Left ventricle myocardium superior (tissue), 1 donor: ENCODE results near the gene SLC2A8. TPM values are rescaled to one million over a fixed set of nuclear protein-coding genes. Genes with fewer than 3 reads are reported as not detected.

Source experiments
- ATAC-seq: fragments of 200-7000 bp; cut with Tn5 transposase; one replicate; pipeline ENCODE4 v1.9.1; 2020; ENCODE audit warnings: mild to moderate bottlenecking, moderate library complexity
- DNase-seq: peaks from one replicate; pipeline ENCODE4 v3.0.0-alpha.2; 2020
- intact Hi-C: fragments of 100-400 bp; cut with micrococcal nuclease; formaldehyde crosslinking; loops from one replicate; pipeline ENCODE4 v1.11.0; 2022
- total RNA-seq: library from RNA; stranded (reverse); fragmentation: NEBNext Ultra II Directional; extraction: Animal tissue kit (Norgen Biotek cat#: 25700); gene quantifications from one replicate; pipeline ENCODE4 v1.2.1, GENCODE V29; 2021
- donor health status: DM: no; HTN: yes; CAD: no; lungs with severe emphysema.

The SLC2A8 gene
- total RNA-seq, 1 donor from 2014 or later, result 18.6 TPM

DNA sequence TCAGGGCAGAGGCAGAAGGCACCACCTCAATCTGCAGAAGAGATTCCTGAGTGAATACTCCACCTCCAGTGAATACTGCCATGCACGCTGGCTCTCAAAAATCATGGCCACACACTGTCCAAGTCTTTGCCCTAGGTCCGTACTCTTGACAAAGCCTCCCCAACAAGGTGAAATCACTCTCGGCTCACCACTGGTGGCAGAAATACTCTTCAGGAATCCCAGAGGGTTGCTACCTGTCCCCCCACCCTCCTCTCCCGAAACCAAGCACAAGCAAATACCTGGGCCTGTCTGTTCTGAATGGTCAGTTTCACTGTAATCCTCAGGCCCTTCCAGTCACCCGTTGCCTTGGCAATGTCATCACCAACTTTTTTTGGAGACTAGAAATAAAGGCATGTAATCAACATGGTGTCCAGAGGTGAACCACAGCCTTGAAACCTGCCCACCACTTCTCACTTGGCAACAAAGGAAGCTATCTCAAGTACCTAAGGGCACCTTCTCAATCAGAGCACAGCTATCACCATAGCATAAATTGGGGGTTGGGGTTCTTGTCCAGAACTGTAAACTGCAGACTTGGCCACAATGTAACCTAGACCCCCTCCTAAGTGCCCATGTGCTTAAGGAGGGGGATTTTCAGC is 52.5 kb downstream of the SLC2A8 start:
- DNase-seq, result no peak
- ATAC-seq, result no peak
- intact Hi-C loops, result no loop called here

DNA sequence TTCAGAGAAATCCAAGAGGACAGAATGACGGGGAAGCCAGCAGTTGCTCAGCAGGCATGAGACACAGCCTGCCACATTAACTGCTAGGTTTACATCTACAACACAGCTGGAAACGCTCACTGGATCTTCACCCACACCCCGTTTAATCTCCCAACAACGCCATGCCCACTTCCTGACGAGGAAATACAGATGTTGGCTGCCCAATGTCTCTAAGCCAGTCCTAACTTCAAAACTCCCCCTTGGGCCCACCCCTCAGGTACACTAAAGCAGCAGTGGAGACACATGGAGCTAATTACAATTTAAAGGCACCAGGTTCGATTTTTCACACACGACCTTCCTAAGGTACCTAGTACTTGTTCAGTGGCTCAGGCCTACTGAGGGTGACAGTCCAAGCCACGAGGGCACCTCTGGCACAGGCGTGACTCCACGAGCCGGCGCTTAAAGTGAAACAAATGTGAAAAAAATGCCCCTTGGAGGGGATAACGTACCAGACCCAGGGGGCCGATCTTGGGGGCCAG is 53.3 kb downstream of the SLC2A8 start:
- DNase-seq (no peak), ATAC-seq (peak; percentile 2)
- intact Hi-C loops, result no loop called here

DNA sequence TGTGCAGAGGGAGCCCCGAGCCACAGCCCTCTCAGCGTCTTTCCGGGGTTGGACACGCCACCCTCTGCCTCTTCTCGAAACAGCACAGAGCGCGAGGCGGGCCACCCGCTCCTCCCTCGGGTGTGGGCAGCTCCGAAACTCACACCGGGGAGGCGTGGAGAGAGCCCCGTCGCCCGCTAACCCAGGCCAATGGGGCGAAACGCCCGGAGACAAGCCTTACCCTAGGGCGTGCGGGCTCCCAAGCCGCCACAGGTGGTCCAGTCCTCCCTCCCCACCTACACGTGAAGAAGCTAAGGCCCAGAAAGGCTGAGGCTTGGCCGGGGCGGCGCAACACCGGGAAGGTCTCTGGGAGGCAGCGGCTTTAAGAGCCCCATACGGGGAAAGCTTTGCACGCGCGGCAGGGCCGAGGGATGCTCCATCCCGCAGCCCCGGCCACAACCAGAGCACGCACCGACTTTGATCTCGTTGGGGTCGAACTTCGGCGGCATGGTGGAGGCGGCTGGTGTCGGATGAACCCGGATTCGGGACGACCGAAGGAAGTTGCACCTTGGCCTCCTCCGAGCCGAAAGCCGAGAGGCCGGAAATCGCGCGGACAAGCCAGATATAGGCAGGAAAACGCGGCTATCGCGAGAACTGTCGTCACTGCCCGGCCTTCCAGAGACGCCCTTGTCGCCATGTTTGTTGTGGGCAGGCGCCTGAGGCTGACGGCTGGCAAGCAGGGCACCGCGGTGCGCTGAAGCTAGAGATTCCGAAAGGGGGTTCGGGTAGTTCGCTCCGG is 54.0 kb downstream of the SLC2A8 start, which contains the start of the genes LRSAM1 and RPL12:
LRSAM1 (plus strand) TSS at position 681 of the 778 bp plus-strand sequence. CDS start 3,018 bp downstream, outside the sequence.
RPL12 (minus strand) TSS at position 577 of the 778 bp plus-strand sequence; CDS start at position 488, 89 bp downstream.
- intact Hi-C loops, result no loop called here
- ATAC-seq (peak; percentile 79), DNase-seq (peak; percentile 98)

DNA sequence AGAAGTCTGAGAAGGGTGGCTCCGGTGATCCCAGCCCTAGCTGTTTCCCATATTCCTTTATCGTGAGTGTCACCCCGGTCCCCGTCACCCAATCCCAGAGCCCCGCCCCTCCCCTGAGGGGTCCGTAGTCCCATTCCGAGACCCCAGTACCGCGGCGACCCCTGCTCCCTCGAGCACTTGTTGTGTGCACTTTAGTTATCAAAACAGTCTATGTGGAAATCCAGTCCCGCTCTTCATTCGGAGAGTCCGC is 54.6 kb downstream of the SLC2A8 start:
- intact Hi-C loops, result no loop called here
- ATAC-seq, result peak; percentile 15

DNA sequence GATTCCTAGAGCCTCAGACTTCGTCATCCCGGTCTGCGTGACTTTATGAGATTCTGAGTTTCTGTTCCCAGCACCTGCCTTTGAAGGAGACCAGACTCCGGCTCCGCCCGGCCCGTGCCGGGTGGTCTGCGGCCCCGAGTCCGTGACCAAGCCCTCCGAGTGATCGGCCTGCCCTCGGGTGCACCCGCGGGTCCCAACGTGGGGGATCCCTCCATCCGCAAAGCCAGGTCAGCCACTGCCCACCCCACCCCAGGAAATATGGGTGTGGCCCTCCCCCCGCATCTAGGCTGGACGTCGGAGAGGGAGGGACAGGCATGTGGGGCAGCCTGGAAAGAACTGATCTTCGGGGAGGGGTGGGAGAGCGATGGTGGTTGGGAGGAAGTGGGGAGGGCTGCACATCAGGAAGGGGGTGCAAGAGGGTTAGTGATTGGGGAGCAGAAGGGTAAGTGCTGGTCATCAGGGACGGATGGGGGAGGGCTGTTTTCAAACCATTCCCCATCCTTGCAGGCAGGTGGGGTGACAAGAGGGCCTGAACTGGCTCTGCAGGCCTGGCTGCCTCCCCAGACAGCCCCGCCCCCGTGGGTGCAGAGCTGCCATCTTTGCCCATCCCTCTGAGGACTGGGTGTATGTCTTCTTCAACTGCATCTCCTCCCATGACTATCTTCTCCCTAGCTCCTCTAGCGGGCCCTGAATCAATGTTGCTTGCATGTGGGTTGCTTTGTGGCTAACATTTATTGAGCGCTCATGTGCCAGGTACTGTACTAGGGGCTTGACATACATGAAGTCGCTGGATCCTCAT is 55.1 kb downstream of the SLC2A8 start:
- ATAC-seq, result peak; percentile 44
- DNase-seq, result peak; percentile 69
- intact Hi-C loops, result no loop called here

More for the DNA sequence above, 54.6 kb downstream of the SLC2A8 start:
- no peak for DNase-seq

DNA sequence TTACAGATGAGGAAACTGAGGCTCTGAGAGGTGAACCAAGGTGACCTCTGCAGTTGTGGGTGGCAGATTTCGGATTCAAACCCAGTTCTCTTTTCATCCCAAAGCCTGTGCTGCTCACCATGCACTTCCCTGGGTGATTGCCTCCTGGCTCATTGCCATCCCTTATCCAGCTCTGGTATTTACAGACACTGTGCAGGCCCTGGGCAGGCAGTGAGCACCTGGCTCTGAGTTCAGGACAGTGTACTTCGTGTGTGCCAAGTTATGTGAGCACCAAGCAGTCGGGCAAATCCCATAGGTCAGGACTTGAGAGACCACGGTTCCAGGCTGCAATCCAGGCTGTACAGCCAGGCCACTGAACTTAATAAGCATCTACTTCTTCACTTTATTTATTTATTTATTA is 55.7 kb downstream of the SLC2A8 start:
- DNase-seq (peak; percentile 84), ATAC-seq (peak; percentile 67)
- intact Hi-C loops, result no loop called here

DNA sequence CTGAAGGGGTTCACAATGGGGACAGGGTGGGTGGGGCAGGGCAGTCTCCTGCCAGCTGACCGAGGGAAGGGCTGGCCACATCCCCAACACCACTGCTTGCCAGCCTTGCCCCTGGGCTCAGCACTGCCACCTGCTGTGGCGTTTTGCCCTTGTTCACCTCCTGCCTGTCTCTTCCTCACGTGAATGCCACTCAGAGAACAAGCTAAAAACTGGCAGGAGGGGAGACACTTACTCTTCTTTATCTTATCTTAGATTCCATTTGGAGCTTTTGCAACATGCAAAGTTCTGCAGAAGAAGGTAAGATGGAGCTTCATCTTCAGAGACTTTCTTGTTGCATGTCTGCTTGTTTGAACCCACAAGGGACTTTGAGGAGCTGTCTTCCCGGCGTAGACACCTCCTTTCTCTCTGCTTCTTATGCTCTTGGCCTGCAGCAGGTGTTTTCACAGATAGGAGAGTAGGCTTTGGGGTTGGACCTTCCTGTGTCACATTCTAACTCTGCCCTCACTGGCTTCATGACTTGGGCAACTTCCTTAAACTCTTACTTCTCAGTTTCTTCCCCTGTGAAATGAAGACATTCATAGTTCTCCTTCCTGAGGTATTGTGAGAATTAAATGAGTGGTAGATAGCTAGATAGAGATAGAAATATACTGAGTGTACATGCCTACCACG is 58.5 kb downstream of the SLC2A8 start:
- intact Hi-C loops, result no loop called here
- ATAC-seq (no peak), DNase-seq (peak; percentile 67)

DNA sequence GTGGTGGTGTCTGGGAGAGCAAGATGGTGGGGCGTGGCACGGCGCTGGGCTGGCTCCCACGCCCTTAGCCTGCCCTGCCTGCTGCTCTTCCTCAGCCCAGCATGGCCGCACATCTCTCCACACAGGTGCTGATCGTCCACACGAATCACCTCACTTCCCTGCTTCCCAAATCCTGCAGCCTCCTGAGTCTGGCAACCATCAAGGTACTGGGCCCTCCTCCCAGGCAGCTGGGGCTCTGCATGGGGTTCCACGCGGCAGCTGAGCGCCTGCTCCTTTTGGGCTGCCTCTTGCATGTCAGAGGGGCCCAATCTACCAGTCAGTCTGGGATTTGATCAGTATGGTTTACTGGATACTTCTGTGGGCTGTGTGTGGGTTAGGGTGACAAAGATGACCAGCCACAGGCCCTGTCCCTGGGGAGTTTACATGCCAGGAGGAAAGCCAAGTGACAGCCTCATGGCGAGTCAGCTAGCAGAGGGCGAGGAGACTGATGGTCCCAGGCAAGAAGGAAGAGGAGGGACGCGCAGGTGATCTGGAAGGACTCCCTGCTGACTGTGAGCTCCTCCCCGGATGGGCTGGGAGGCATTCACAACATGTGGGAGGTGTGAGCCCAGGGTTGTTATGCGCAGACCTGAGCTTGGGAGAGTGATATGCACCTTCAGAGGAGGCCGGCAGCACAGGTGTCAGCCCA is 60.4 kb downstream of the SLC2A8 start:
- intact Hi-C loops, result no loop called here
- DNase-seq, result no peak
- no peak for ATAC-seq

Other genes starting within 250 kb of the SLC2A8 start
- 17.3 TPM for gene GARNL3, start 132.4 kb upstream of the SLC2A8 start, total RNA-seq
- gene ZNF79, start 27.2 kb downstream of the SLC2A8 start, total RNA-seq, result 7.4 TPM
- 637 TPM for gene RPL12, start 54.2 kb downstream of the SLC2A8 start, total RNA-seq
- gene LRSAM1, start 54.3 kb downstream of the SLC2A8 start, total RNA-seq, result 52.0 TPM
- 49.4 TPM for gene STXBP1, start 215.1 kb downstream of the SLC2A8 start, total RNA-seq